DND-41 (cell line): ENCODE data around the gene AMELX.

Experiments
- ATAC-seq: fragments of 200-7000 bp; cut with Tn5 transposase; 3 replicates; pipeline ENCODE4 v1.9.1; 2021; ENCODE audit warnings: low read depth; ENCODE audit not compliant: insufficient read depth
- DNase-seq: peaks from one replicate; pipeline ENCODE4 v3.0.0-alpha.2; 2020
- H2AFZ ChIP-seq: 2 replicates; pipeline ENCODE4 v1.6.0; 2012; ENCODE audit warnings: low read depth, low read length
- H3K27ac ChIP-seq: 2 replicates; pipeline ENCODE4 v1.5.1; 2012; ENCODE audit warnings: low read length, inconsistent platforms
- H3K27me3 ChIP-seq: fragments of 200-600 bp; sonication (generic); 2 replicates; pipeline ENCODE4 v1.6.0; 2012; ENCODE audit warnings: low read length, mild to moderate bottlenecking, inconsistent platforms; ENCODE audit not compliant: insufficient read depth, poor library complexity
- H3K36me3 ChIP-seq: 2 replicates; pipeline ENCODE4 v1.5.1; 2012; ENCODE audit warnings: low read length, inconsistent platforms; ENCODE audit not compliant: insufficient read depth
- H3K4me1 ChIP-seq: 2 replicates; pipeline ENCODE4 v1.5.1; 2012; ENCODE audit warnings: mild to moderate bottlenecking, low read length; ENCODE audit not compliant: insufficient read depth
- H3K4me2 ChIP-seq: 2 replicates; pipeline ENCODE4 v1.6.0; 2012; ENCODE audit warnings: mild to moderate bottlenecking, moderate library complexity, low read length, inconsistent platforms; ENCODE audit not compliant: insufficient read depth
- H3K4me3 ChIP-seq, 2 experiments: fragments of 200-600 bp in 1 of 2; shearing (Covaris generic) in 1 of 2; 2 replicates each; pipeline ENCODE4 v1.5.1; 2012 to 2016; ENCODE audit warnings: inconsistent platforms in 2 of 2, low read length in 2 of 2, mild to moderate bottlenecking in 2 of 2, low read depth in 1 of 2, moderate library complexity in 1 of 2
- H3K79me2 ChIP-seq: 2 replicates; pipeline ENCODE4 v1.6.0; 2012; ENCODE audit warnings: low read length, inconsistent platforms; ENCODE audit not compliant: insufficient read depth
- H3K9ac ChIP-seq: 2 replicates; pipeline ENCODE4 v1.6.0; 2012; ENCODE audit warnings: low read depth, mild to moderate bottlenecking, inconsistent platforms, low read length, moderate library complexity
- H3K9me3 ChIP-seq: 2 replicates; pipeline ENCODE4 v1.5.1; 2012; ENCODE audit warnings: low read length, moderate library complexity, mild to moderate bottlenecking, inconsistent platforms; ENCODE audit not compliant: insufficient read depth, severe bottlenecking
- H4K20me1 ChIP-seq: 2 replicates; pipeline ENCODE4 v1.6.0; 2012; ENCODE audit warnings: low read length; ENCODE audit not compliant: insufficient read depth
- EZH2 ChIP-seq: IDR thresholded peaks from 3 replicates; pipeline ENCODE4 v1.6.1; 2012; ENCODE audit warnings: borderline replicate concordance, low read depth, mild to moderate bottlenecking, moderate library complexity, low read length, inconsistent platforms; ENCODE audit not compliant: severe bottlenecking
- TF ChIP-seq, protein P1 (sequence below): IDR thresholded peaks from 2 replicates; pipeline ENCODE4 v1.5.1; 2012; ENCODE audit warnings: borderline replicate concordance, low read length, moderate library complexity, mild to moderate bottlenecking; ENCODE audit not compliant: poor library complexity, severe bottlenecking; ENCODE audit errors: extremely low read depth

Gene AMELX

DNA sequence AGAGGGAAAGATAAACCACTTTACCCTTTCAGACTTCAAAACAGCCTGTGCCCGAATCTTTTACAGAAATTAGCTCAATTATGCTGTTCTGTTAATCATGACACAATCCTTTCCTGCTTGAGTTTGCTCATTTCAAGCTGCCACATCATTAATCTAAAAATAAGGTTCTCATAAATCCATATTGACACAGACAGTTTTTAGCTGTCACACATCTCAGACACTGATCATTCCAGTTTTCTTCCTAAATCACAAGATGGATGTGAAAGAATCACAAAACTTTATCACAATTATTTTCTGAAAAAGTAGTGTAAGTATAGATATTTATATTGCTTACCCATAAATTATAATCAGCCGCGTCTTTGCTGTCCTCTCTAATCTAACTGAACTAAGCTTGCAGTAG lies 27.9 kb upstream of the AMELX start:
- Histone ChIP-seq H3K27me3 (no peaks in the 10 kb centered on the region), H3K36me3 (no peaks in the 10 kb centered on the region), H3K4me3 (no peak overlapping the region), H3K27ac (no peak overlapping the region), H3K9ac (no peak overlapping the region), H2AFZ (no peak overlapping the region), H4K20me1 (no peaks in the 10 kb centered on the region), H3K9me3 (no peaks in the 10 kb centered on the region), H3K4me2 (no peak overlapping the region), H3K4me1 (no peaks in the 10 kb centered on the region), H3K79me2 (no peaks in the 10 kb centered on the region)
- TF ChIP-seq, protein P1, sequence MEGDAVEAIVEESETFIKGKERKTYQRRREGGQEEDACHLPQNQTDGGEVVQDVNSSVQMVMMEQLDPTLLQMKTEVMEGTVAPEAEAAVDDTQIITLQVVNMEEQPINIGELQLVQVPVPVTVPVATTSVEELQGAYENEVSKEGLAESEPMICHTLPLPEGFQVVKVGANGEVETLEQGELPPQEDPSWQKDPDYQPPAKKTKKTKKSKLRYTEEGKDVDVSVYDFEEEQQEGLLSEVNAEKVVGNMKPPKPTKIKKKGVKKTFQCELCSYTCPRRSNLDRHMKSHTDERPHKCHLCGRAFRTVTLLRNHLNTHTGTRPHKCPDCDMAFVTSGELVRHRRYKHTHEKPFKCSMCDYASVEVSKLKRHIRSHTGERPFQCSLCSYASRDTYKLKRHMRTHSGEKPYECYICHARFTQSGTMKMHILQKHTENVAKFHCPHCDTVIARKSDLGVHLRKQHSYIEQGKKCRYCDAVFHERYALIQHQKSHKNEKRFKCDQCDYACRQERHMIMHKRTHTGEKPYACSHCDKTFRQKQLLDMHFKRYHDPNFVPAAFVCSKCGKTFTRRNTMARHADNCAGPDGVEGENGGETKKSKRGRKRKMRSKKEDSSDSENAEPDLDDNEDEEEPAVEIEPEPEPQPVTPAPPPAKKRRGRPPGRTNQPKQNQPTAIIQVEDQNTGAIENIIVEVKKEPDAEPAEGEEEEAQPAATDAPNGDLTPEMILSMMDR: no peak
- no peak for TF ChIP-seq EZH2
- DNase-seq (no peak), ATAC-seq (no peak)

DNA sequence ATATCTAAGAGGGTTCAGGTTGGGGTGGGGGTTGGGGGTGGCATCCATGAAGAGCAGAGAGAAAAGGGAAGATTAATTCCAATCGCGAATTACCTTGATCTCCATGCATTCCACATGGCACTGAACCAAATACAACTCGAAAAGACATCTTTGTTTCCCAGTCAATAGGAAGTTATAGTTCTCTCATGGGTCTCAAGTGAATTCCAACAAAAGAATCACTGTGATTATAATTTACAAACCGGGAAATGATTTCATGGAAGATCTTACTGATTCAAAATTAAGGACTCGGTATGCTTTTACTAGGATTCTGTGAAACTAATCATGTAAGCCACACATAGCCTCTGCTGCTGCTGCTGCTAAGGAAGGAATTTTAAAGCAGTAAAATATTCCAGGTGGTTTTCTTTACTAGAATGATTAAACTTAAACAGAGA lies 26.6 kb upstream of the AMELX start:
- Histone ChIP-seq H3K4me1 (no peaks in the 10 kb centered on the region), H3K4me3 (no peak overlapping the region), H3K27me3 (no peaks in the 10 kb centered on the region), H3K79me2 (no peaks in the 10 kb centered on the region), H3K4me2 (no peak overlapping the region), H3K27ac (no peak overlapping the region), H3K9ac (no peak overlapping the region), H3K9me3 (no peaks in the 10 kb centered on the region), H3K36me3 (no peaks in the 10 kb centered on the region), H4K20me1 (no peaks in the 10 kb centered on the region), H2AFZ (no peak overlapping the region)
- no peak for DNase-seq
- TF ChIP-seq EZH2: no peak
- TF ChIP-seq, protein P1: no peak
- no peak for ATAC-seq

DNA sequence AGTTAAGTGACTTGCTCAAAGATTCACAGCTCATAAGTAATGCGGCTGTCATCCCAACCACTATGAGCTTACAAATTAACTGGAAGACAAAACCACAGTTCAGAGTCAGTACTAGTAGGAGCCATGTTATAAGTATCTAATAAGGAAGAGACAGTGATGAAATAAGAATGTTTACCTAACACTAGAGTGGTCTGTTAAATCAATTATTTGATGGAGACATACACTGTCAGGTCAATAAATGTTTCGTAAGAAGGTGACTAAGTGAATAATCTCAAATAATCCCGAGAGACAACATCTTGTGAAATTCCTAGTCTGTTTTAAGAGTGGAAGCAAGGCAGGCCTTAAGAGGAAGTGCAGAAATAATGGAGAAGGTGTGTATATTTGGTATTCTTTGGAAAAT lies 25.8 kb upstream of the AMELX start:
- H3K27me3 ChIP-seq: no peaks in the 10 kb centered on the region
- no peaks in the 10 kb centered on the region for H3K4me1 ChIP-seq
- no peak overlapping the region for H3K4me2 ChIP-seq
- H3K9ac ChIP-seq: no peak overlapping the region
- no peak overlapping the region for H2AFZ ChIP-seq
- no peaks in the 10 kb centered on the region for H3K79me2 ChIP-seq
- no peaks in the 10 kb centered on the region for H3K9me3 ChIP-seq
- TF ChIP-seq, protein P1: no peak
- no peak for TF ChIP-seq EZH2
- H4K20me1 ChIP-seq: no peaks in the 10 kb centered on the region
- H3K36me3 ChIP-seq: no peaks in the 10 kb centered on the region
- H3K27ac ChIP-seq: no peak overlapping the region
- H3K4me3 ChIP-seq: no peak overlapping the region
- ATAC-seq: no peak
- no peak for DNase-seq

DNA sequence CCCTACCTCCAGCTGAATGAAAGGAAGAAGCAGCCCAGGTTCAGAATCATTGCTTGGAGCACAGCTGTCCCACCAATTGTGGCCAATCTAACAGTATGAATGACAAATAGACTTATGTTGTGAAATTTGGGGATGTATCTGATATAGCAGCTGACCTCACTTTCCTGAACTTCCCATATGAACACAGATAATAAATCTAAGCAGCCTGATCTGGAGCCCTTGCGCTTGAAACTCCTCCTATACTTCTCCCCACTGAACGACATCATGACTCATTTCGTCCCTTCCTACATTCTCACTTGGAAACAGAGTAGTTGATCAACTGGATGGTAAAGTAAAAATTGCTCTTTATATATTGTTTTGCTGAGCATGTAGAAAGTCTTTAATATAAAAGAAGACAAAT lies 24.2 kb upstream of the AMELX start:
- no peak overlapping the region for H3K27ac ChIP-seq
- TF ChIP-seq EZH2: no peak
- TF ChIP-seq, protein P1: no peak
- H4K20me1 ChIP-seq: no peaks in the 10 kb centered on the region
- H2AFZ ChIP-seq: no peak overlapping the region
- H3K4me2 ChIP-seq: no peak overlapping the region
- no peaks in the 10 kb centered on the region for H3K27me3 ChIP-seq
- no peaks in the 10 kb centered on the region for H3K4me1 ChIP-seq
- ATAC-seq (no peak), DNase-seq (no peak)
- H3K9ac ChIP-seq: no peak overlapping the region
- no peak overlapping the region for H3K4me3 ChIP-seq
- no peaks in the 10 kb centered on the region for H3K79me2 ChIP-seq
- no peaks in the 10 kb centered on the region for H3K9me3 ChIP-seq
- H3K36me3 ChIP-seq: no peaks in the 10 kb centered on the region
